Stomach smooth muscle (tissue), 2 donors: ENCODE measurements around the gene TNKS1BP1.

Experiments used
- H3K27ac ChIP-seq: one replicate; pipeline ENCODE4 v1.7.0; 2013; ENCODE audit warnings: mild to moderate bottlenecking, low read length, inconsistent platforms
- H3K27me3 ChIP-seq, 2 donors: one replicate each; pipeline ENCODE4 v1.7.0; 2013; ENCODE audit warnings: low read length in 2 of 2; ENCODE audit not compliant: insufficient read depth in 2 of 2, control insufficient read depth in 1 of 2
- H3K36me3 ChIP-seq, 2 donors: one replicate each; pipeline ENCODE4 v1.7.0; 2013; ENCODE audit warnings: low read length in 2 of 2; ENCODE audit not compliant: control insufficient read depth in 2 of 2, insufficient read depth in 2 of 2
- H3K4me1 ChIP-seq: one replicate; pipeline ENCODE4 v1.7.0; 2013; ENCODE audit warnings: low read length; ENCODE audit not compliant: control insufficient read depth, insufficient read depth
- H3K4me3 ChIP-seq, 2 donors: one replicate each; pipeline ENCODE4 v1.7.0; 2013; ENCODE audit warnings: low read length in 2 of 2
- H3K9ac ChIP-seq, 2 donors: one replicate each; pipeline ENCODE4 v1.7.0; 2013; ENCODE audit warnings: low read length in 2 of 2, mild to moderate bottlenecking in 1 of 2
- H3K9me3 ChIP-seq, 2 donors: one replicate each; pipeline ENCODE4 v1.7.0; 2013; ENCODE audit warnings: low read length in 2 of 2; ENCODE audit not compliant: control insufficient read depth in 2 of 2
- donor health status: healthy.
- donor health status: Pancreatic carcinoma.

The TNKS1BP1 gene

GRCh38 chr11:57273448-57274058 is 51.2 kb downstream of the TNKS1BP1 start:
- Histone ChIP-seq H3K27me3 (peaks cover 0 to 6% of the 10 kb centered on the region in 2 donors), H3K4me3 (no peak overlapping the region), H3K27ac (no peak overlapping the region), H3K9me3 (peaks cover 0 to 10% of the 10 kb centered on the region in 2 donors), H3K36me3 (no peaks in the 10 kb centered on the region), H3K4me1 (peaks cover 10% of the 10 kb centered on the region), H3K9ac (no peak overlapping the region)

- no peaks in the 10 kb centered on the region for H3K36me3 ChIP-seq
- no peak overlapping the region for H3K27ac ChIP-seq
- H3K4me1 ChIP-seq = no peaks in the 10 kb centered on the region
- H3K4me3 ChIP-seq = no peak overlapping the region
- peaks cover 0 to 10% of the 10 kb centered on the region in 2 donors for H3K9me3 ChIP-seq
- H3K27me3 ChIP-seq = peaks cover 0 to 6% of the 10 kb centered on the region in 2 donors
- H3K9ac ChIP-seq = no peak overlapping the region
Measured at GRCh38 chr11:57269571-57270021, 55.2 kb downstream of the TNKS1BP1 start.

GRCh38 chr11:57266157-57266556 is 58.6 kb downstream of the TNKS1BP1 start:
- H3K27me3 ChIP-seq = peaks cover 0 to 4% of the 10 kb centered on the region in 2 donors
- no peaks in the 10 kb centered on the region for H3K4me1 ChIP-seq
- H3K9ac ChIP-seq = no peak overlapping the region
- H3K4me3 ChIP-seq = no peak overlapping the region
- no peaks in the 10 kb centered on the region for H3K9me3 ChIP-seq
- no peaks in the 10 kb centered on the region for H3K36me3 ChIP-seq
- H3K27ac ChIP-seq = no peak overlapping the region

- Histone ChIP-seq H3K36me3 (no peaks in the 10 kb centered on the region), H3K9ac (no peak overlapping the region), H3K4me1 (no peaks in the 10 kb centered on the region), H3K27me3 (no peaks in the 10 kb centered on the region), H3K27ac (no peak overlapping the region), H3K4me3 (no peak overlapping the region), H3K9me3 (no peaks in the 10 kb centered on the region)
Measured at GRCh38 chr11:57263351-57263750, 61.4 kb downstream of the TNKS1BP1 start.

- H3K9ac ChIP-seq = no peak overlapping the region
- H3K27me3 ChIP-seq = no peaks in the 10 kb centered on the region
- H3K27ac ChIP-seq = no peak overlapping the region
- H3K36me3 ChIP-seq = no peaks in the 10 kb centered on the region
- peaks cover under 1 to 3% of the 10 kb centered on the region in 2 donors for H3K9me3 ChIP-seq
- no peaks in the 10 kb centered on the region for H3K4me1 ChIP-seq
- no peak overlapping the region for H3K4me3 ChIP-seq
Measured at GRCh38 chr11:57262157-57262556, 62.6 kb downstream of the TNKS1BP1 start.

- Histone ChIP-seq H3K36me3 (no peaks in the 10 kb centered on the region), H3K4me3 (no peak overlapping the region), H3K9me3 (peaks cover 6 to 9% of the 10 kb centered on the region in 2 donors), H3K4me1 (no peaks in the 10 kb centered on the region), H3K9ac (no peak overlapping the region), H3K27me3 (no peaks in the 10 kb centered on the region), H3K27ac (no peak overlapping the region)
Measured at GRCh38 chr11:57260937-57261783, 63.6 kb downstream of the TNKS1BP1 start.

- Histone ChIP-seq H3K4me3 (no peak overlapping the region), H3K27ac (no peak overlapping the region), H3K27me3 (peaks cover 0 to 2% of the 10 kb centered on the region in 2 donors), H3K9ac (no peak overlapping the region), H3K36me3 (no peaks in the 10 kb centered on the region), H3K9me3 (peaks cover 6 to 11% of the 10 kb centered on the region in 2 donors), H3K4me1 (no peaks in the 10 kb centered on the region)
Measured at GRCh38 chr11:57256119-57256518, 68.6 kb downstream of the TNKS1BP1 start.

- no peak overlapping the region for H3K4me3 ChIP-seq
- H3K27me3 ChIP-seq = peaks cover 0 to 2% of the 10 kb centered on the region in 2 donors
- no peak overlapping the region for H3K9ac ChIP-seq
- no peaks in the 10 kb centered on the region for H3K36me3 ChIP-seq
- no peak overlapping the region for H3K27ac ChIP-seq
- H3K9me3 ChIP-seq = peaks cover 6 to 11% of the 10 kb centered on the region in 2 donors
- no peaks in the 10 kb centered on the region for H3K4me1 ChIP-seq
Measured at GRCh38 chr11:57255618-57256017, 69.1 kb downstream of the TNKS1BP1 start.

- H3K27ac ChIP-seq = no peak overlapping the region
- peaks cover 0 to 2% of the 10 kb centered on the region in 2 donors for H3K27me3 ChIP-seq
- no peak overlapping the region for H3K9ac ChIP-seq
- H3K36me3 ChIP-seq = no peaks in the 10 kb centered on the region
- peaks cover 6 to 11% of the 10 kb centered on the region in 2 donors for H3K9me3 ChIP-seq
- H3K4me1 ChIP-seq = no peaks in the 10 kb centered on the region
- no peak overlapping the region for H3K4me3 ChIP-seq
Measured at GRCh38 chr11:57254631-57255030, 70.1 kb downstream of the TNKS1BP1 start.

- Histone ChIP-seq H3K9me3 (peaks cover under 1 to 4% of the 10 kb centered on the region in 2 donors), H3K4me1 (peaks cover 9% of the 10 kb centered on the region), H3K27ac (no peak overlapping the region), H3K36me3 (no peaks in the 10 kb centered on the region), H3K27me3 (peaks cover 0 to 2% of the 10 kb centered on the region in 2 donors), H3K4me3 (no peak overlapping the region), H3K9ac (no peak overlapping the region)
Measured at GRCh38 chr11:57251491-57252104, 73.2 kb downstream of the TNKS1BP1 start.
